Kidney epithelial cell (primary cell): ENCODE results near the gene ENGASE. TPM values are rescaled to one million over a fixed set of nuclear protein-coding genes. Genes with fewer than 3 reads are reported as not detected.

Experiments used
- DNase-seq: peaks from one replicate; pipeline ENCODE4 v3.0.0-alpha.2; 2010; ENCODE audit warnings: low read depth
- H3K27me3 ChIP-seq: 2 replicates; pipeline ENCODE4 v1.6.0; 2011; ENCODE audit warnings: low read length; ENCODE audit not compliant: control insufficient read depth, insufficient read depth
- H3K36me3 ChIP-seq: 2 replicates; pipeline ENCODE4 v1.5.1; 2011; ENCODE audit warnings: low read length; ENCODE audit not compliant: control insufficient read depth, insufficient read depth
- H3K4me3 ChIP-seq: 2 replicates; pipeline ENCODE4 v1.5.1; 2011; ENCODE audit warnings: low read depth, mild to moderate bottlenecking, control low read depth, low read length
- total RNA-seq: library from RNA; depleted of rRNA; stranded (reverse); fragments of >200 nt; gene quantifications from 2 replicates; pipeline ENCODE4 v1.2.3, GENCODE V29; 2015
- TF ChIP-seq, protein P1 (sequence below): IDR thresholded peaks from 2 replicates; pipeline ENCODE4 v1.5.1; 2011; ENCODE audit warnings: mild to moderate bottlenecking, moderate library complexity, low read length, control low read depth, inconsistent platforms; ENCODE audit not compliant: insufficient read depth, poor library complexity, severe bottlenecking

The ENGASE gene
- total RNA-seq, 1 donor from 2014 or later, result 9.0 TPM

DNA sequence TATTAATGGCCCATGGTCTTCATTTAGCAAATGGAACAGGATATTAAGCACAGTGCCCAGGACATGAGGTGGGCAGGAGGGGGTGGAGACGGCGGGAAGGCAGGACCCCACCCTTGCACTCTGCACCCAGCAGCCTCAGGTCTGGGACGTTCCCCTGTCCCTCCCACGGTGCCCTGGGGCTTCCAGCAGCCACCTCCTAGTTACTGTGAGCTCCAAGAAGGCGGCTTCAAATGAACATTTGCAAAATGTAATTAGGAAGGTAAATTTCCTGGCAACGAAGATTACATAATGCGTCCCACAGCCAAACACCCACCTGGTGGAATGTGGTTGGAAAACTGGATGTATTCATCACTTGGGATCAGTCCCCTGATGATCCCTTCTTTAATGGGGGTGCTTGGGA, 59.4 kb downstream of the ENGASE start:
- peaks cover 55% of the 10 kb centered on the region for H3K27me3 ChIP-seq
- TF ChIP-seq, protein P1, sequence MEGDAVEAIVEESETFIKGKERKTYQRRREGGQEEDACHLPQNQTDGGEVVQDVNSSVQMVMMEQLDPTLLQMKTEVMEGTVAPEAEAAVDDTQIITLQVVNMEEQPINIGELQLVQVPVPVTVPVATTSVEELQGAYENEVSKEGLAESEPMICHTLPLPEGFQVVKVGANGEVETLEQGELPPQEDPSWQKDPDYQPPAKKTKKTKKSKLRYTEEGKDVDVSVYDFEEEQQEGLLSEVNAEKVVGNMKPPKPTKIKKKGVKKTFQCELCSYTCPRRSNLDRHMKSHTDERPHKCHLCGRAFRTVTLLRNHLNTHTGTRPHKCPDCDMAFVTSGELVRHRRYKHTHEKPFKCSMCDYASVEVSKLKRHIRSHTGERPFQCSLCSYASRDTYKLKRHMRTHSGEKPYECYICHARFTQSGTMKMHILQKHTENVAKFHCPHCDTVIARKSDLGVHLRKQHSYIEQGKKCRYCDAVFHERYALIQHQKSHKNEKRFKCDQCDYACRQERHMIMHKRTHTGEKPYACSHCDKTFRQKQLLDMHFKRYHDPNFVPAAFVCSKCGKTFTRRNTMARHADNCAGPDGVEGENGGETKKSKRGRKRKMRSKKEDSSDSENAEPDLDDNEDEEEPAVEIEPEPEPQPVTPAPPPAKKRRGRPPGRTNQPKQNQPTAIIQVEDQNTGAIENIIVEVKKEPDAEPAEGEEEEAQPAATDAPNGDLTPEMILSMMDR, result no peak
- H3K4me3 ChIP-seq, result no peak overlapping the region

DNA sequence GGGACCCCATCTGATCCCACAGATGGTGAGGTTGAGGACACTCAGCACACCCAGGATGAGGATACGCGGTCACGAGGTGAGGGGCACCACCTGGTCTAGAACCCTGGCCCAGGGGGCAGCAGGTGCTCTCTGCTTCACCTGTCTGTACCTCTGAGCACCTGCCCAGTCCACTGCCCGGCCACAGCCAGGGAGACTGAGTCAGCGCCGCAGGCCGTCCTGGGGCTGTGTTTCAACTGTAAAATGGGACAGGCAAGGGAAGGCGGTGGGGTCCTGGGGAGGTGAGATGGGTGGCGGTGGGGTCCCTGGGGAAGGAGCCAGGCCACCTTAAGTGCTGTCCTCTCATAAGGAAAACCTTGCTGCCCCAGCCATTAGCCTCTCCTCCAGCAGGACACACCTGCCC, 60.4 kb downstream of the ENGASE start:
- no peaks in the 10 kb centered on the region for H3K36me3 ChIP-seq
- TF ChIP-seq, protein P1, result no peak
- H3K4me3 ChIP-seq, result no peak overlapping the region
- H3K27me3 ChIP-seq, result peaks cover 58% of the 10 kb centered on the region
- no peak for DNase-seq

More for the DNA sequence above, 59.4 kb downstream of the ENGASE start:
- no peak for DNase-seq
- H3K36me3 ChIP-seq, result no peaks in the 10 kb centered on the region

DNA sequence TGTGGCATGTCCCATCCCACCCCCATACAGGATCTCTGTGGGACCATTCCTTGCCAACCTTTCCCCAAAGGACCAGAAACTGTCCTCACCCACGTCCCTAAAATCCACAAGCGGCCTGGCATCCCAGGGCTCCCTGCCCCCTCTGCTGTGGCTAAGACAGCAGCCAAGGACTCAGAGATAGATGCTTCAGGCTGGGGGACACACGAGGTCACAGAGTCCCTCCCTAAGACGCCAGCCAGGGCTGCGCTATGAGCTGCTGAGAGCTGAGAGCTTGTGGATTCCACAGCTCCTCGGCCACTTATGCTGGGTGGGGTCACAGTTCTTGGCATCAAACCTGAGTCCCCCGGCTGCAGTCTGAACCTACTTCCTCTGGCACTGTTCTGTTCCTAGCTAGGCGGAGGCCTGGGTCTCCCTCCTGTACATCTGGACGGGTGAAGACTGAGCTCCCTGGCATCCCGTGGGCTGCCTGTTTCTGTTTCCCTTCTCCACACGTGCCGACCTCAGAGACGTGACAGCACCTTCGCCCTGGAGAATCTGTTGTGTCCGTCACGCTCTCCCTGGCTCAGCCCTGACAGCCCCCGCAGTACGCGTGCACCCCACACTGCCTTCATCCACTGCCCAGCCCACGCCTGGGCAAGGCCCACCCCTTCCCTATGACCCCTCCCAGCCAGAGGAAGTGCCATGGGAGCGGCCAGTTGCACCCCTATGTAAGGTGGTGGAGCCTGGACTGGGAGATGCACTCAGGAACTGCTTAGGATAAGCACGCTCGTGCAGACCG, 61.2 kb downstream of the ENGASE start:
- Histone ChIP-seq H3K36me3 (no peaks in the 10 kb centered on the region), H3K27me3 (peaks cover 63% of the 10 kb centered on the region), H3K4me3 (no peak overlapping the region)
- TF ChIP-seq, protein P1, result no peak
- DNase-seq, result no peak

Other genes with a start within 250 kb of the ENGASE start
- gene USP36, start 234.0 kb upstream of the ENGASE start, total RNA-seq, result 48.6 and 64.7 TPM in 2 replicates
- gene CEP295NL, start 171.6 kb upstream of the ENGASE start, total RNA-seq, result 0.63 and 1.8 TPM in 2 replicates
- 130 and 145 TPM in 2 replicates for gene TIMP2, start 149.4 kb upstream of the ENGASE start, total RNA-seq
- 283 and 378 TPM in 2 replicates for gene LGALS3BP, start 94.9 kb upstream of the ENGASE start, total RNA-seq
- gene CANT1, start 65.1 kb upstream of the ENGASE start, total RNA-seq, result 54.6 and 70.7 TPM in 2 replicates
- 4.6 and 6.1 TPM in 2 replicates for gene C1QTNF1, start 50.7 kb upstream of the ENGASE start, total RNA-seq